ENCODE data around the gene TTC8.
"Not testable (repeated sequence)": the region's sequence is repeated elsewhere in the genome, so short reads cannot be mapped to it uniquely, and the experiment has no call there.

The TTC8 gene

GRCh38 chr14:88841741-88842140 lies 17.3 kb downstream of the TTC8 start:
- H3K27me3 ChIP-seq (ENCODE audit: insufficient read depth, low read length) = no peaks in the 10 kb centered on the region
- H3K27ac ChIP-seq (ENCODE audit: low read depth, low read length) = no peak overlapping the region
- no peak overlapping the region for H3K4me3 ChIP-seq (ENCODE audit: low read depth, low read length)
- peaks cover 11% of the 10 kb centered on the region for H3K4me1 ChIP-seq (ENCODE audit: control insufficient read depth, insufficient read depth, low read length, unreplicated experiment)
- H2AFZ ChIP-seq (ENCODE audit: low read length, unreplicated experiment) = no peak overlapping the region
- 0 out of 2 replicates have a peak, but pooled peaks cover 2% of the 10 kb centered on the region for H3K36me3 ChIP-seq (ENCODE audit: insufficient read depth, low read length)
- H3K79me2 ChIP-seq (ENCODE audit: control insufficient read depth, insufficient read depth, low read length, unreplicated experiment) = peaks cover 11% of the 10 kb centered on the region

GRCh38 chr14:88842414-88842813 lies 18.0 kb downstream of the TTC8 start:
- Histone ChIP-seq H3K36me3 (ENCODE audit: insufficient read depth, low read length) (0 out of 2 replicates have a peak, but pooled peaks cover 2% of the 10 kb centered on the region), H3K27me3 (ENCODE audit: insufficient read depth, low read length) (no peaks in the 10 kb centered on the region), H3K4me1 (ENCODE audit: control insufficient read depth, insufficient read depth, low read length, unreplicated experiment) (peaks cover 10% of the 10 kb centered on the region), H3K79me2 (ENCODE audit: control insufficient read depth, insufficient read depth, low read length, unreplicated experiment) (peaks cover 7% of the 10 kb centered on the region), H2AFZ (ENCODE audit: low read length, unreplicated experiment) (no peak overlapping the region), H3K27ac (ENCODE audit: low read depth, low read length) (no peak overlapping the region), H3K4me3 (ENCODE audit: low read depth, low read length) (no peak overlapping the region)

GRCh38 chr14:88844980-88845491 lies 20.6 kb downstream of the TTC8 start:
- H3K27ac ChIP-seq (ENCODE audit: low read depth, low read length) = no peak overlapping the region
- H3K36me3 ChIP-seq (ENCODE audit: insufficient read depth, low read length) = 0 out of 2 replicates have a peak, but pooled peaks cover 2% of the 10 kb centered on the region
- H3K27me3 ChIP-seq (ENCODE audit: insufficient read depth, low read length) = no peaks in the 10 kb centered on the region
- H3K79me2 ChIP-seq (ENCODE audit: control insufficient read depth, insufficient read depth, low read length, unreplicated experiment) = peaks cover under 1% of the 10 kb centered on the region
- no peak overlapping the region for H3K4me3 ChIP-seq (ENCODE audit: low read depth, low read length)
- no peak overlapping the region for H2AFZ ChIP-seq (ENCODE audit: low read length, unreplicated experiment)
- peaks cover 24% of the 10 kb centered on the region for H3K4me1 ChIP-seq (ENCODE audit: control insufficient read depth, insufficient read depth, low read length, unreplicated experiment)

- no peak overlapping the region for H3K27ac ChIP-seq (ENCODE audit: low read depth, low read length)
- H3K27me3 ChIP-seq (ENCODE audit: insufficient read depth, low read length) = no peaks in the 10 kb centered on the region
- 0 out of 2 replicates have a peak, but pooled peaks cover 2% of the 10 kb centered on the region for H3K36me3 ChIP-seq (ENCODE audit: insufficient read depth, low read length)
- H3K79me2 ChIP-seq (ENCODE audit: control insufficient read depth, insufficient read depth, low read length, unreplicated experiment) = no peaks in the 10 kb centered on the region
- no peak overlapping the region for H2AFZ ChIP-seq (ENCODE audit: low read length, unreplicated experiment)
- no peak overlapping the region for H3K4me3 ChIP-seq (ENCODE audit: low read depth, low read length)
- peaks cover 16% of the 10 kb centered on the region for H3K4me1 ChIP-seq (ENCODE audit: control insufficient read depth, insufficient read depth, low read length, unreplicated experiment)
These were observed 24.1 kb downstream of the TTC8 start for GRCh38 chr14:88848571-88848970.

- Histone ChIP-seq H3K27ac (ENCODE audit: low read depth, low read length) (no peak overlapping the region), H3K4me3 (ENCODE audit: low read depth, low read length) (no peak overlapping the region), H3K4me1 (ENCODE audit: control insufficient read depth, insufficient read depth, low read length, unreplicated experiment) (peaks cover 16% of the 10 kb centered on the region), H2AFZ (ENCODE audit: low read length, unreplicated experiment) (no peak overlapping the region), H3K27me3 (ENCODE audit: insufficient read depth, low read length) (no peaks in the 10 kb centered on the region), H3K36me3 (ENCODE audit: insufficient read depth, low read length) (0 out of 2 replicates have a peak, but pooled peaks cover 4% of the 10 kb centered on the region), H3K79me2 (ENCODE audit: control insufficient read depth, insufficient read depth, low read length, unreplicated experiment) (no peaks in the 10 kb centered on the region)
These were observed 25.3 kb downstream of the TTC8 start for GRCh38 chr14:88849716-88850115.

- H3K27me3 ChIP-seq (ENCODE audit: insufficient read depth, low read length) = no peaks in the 10 kb centered on the region
- H3K36me3 ChIP-seq (ENCODE audit: insufficient read depth, low read length) = 0 out of 2 replicates have a peak, but pooled peaks cover 4% of the 10 kb centered on the region
- H2AFZ ChIP-seq (ENCODE audit: low read length, unreplicated experiment) = no peak overlapping the region
- no peaks in the 10 kb centered on the region for H3K79me2 ChIP-seq (ENCODE audit: control insufficient read depth, insufficient read depth, low read length, unreplicated experiment)
- no peak overlapping the region for H3K4me3 ChIP-seq (ENCODE audit: low read depth, low read length)
- peaks cover 16% of the 10 kb centered on the region for H3K4me1 ChIP-seq (ENCODE audit: control insufficient read depth, insufficient read depth, low read length, unreplicated experiment)
- no peak overlapping the region for H3K27ac ChIP-seq (ENCODE audit: low read depth, low read length)
These were observed 27.1 kb downstream of the TTC8 start for GRCh38 chr14:88851587-88851986.

GRCh38 chr14:88852632-88853031 lies 28.2 kb downstream of the TTC8 start:
- no peak overlapping the region for H3K4me3 ChIP-seq (ENCODE audit: low read depth, low read length)
- 0 out of 2 replicates have a peak, but pooled peaks cover 4% of the 10 kb centered on the region for H3K36me3 ChIP-seq (ENCODE audit: insufficient read depth, low read length)
- H3K4me1 ChIP-seq (ENCODE audit: control insufficient read depth, insufficient read depth, low read length, unreplicated experiment) = peaks cover 16% of the 10 kb centered on the region
- H3K27me3 ChIP-seq (ENCODE audit: insufficient read depth, low read length) = no peaks in the 10 kb centered on the region
- H3K27ac ChIP-seq (ENCODE audit: low read depth, low read length) = no peak overlapping the region
- H3K79me2 ChIP-seq (ENCODE audit: control insufficient read depth, insufficient read depth, low read length, unreplicated experiment) = no peaks in the 10 kb centered on the region
- no peak overlapping the region for H2AFZ ChIP-seq (ENCODE audit: low read length, unreplicated experiment)

GRCh38 chr14:88853129-88853528 lies 28.7 kb downstream of the TTC8 start:
- no peaks in the 10 kb centered on the region for H3K79me2 ChIP-seq (ENCODE audit: control insufficient read depth, insufficient read depth, low read length, unreplicated experiment)
- H3K27me3 ChIP-seq (ENCODE audit: insufficient read depth, low read length) = no peaks in the 10 kb centered on the region
- H3K36me3 ChIP-seq (ENCODE audit: insufficient read depth, low read length) = 0 out of 2 replicates have a peak, but pooled peaks cover 4% of the 10 kb centered on the region
- H2AFZ ChIP-seq (ENCODE audit: low read length, unreplicated experiment) = no peak overlapping the region
- peaks cover 15% of the 10 kb centered on the region for H3K4me1 ChIP-seq (ENCODE audit: control insufficient read depth, insufficient read depth, low read length, unreplicated experiment)
- no peak overlapping the region for H3K27ac ChIP-seq (ENCODE audit: low read depth, low read length)
- H3K4me3 ChIP-seq (ENCODE audit: low read depth, low read length) = no peak overlapping the region

GRCh38 chr14:88856786-88857366 lies 32.4 kb downstream of the TTC8 start:
- Histone ChIP-seq H3K4me1 (ENCODE audit: control insufficient read depth, insufficient read depth, low read length, unreplicated experiment) (no peaks in the 10 kb centered on the region), H3K27me3 (ENCODE audit: insufficient read depth, low read length) (no peaks in the 10 kb centered on the region), H3K27ac (ENCODE audit: low read depth, low read length) (no peak overlapping the region), H3K36me3 (ENCODE audit: insufficient read depth, low read length) (peaks cover 22% of the 10 kb centered on the region), H3K4me3 (ENCODE audit: low read depth, low read length) (no peak overlapping the region), H2AFZ (ENCODE audit: low read length, unreplicated experiment) (no peak overlapping the region), H3K79me2 (ENCODE audit: control insufficient read depth, insufficient read depth, low read length, unreplicated experiment) (no peaks in the 10 kb centered on the region)

GRCh38 chr14:88857861-88858260 lies 33.4 kb downstream of the TTC8 start:
- not testable (repeated sequence) for H3K27me3 ChIP-seq (ENCODE audit: insufficient read depth, low read length); H3K27ac ChIP-seq (ENCODE audit: low read depth, low read length)
- peaks cover 26% of the 10 kb centered on the region for H3K36me3 ChIP-seq (ENCODE audit: insufficient read depth, low read length)

GRCh38 chr14:88859118-88859517 lies 34.7 kb downstream of the TTC8 start:
- not testable (repeated sequence) for H3K79me2 ChIP-seq (ENCODE audit: control insufficient read depth, insufficient read depth, low read length, unreplicated experiment); H3K27me3 ChIP-seq (ENCODE audit: insufficient read depth, low read length); H3K27ac ChIP-seq (ENCODE audit: low read depth, low read length); H3K4me1 ChIP-seq (ENCODE audit: control insufficient read depth, insufficient read depth, low read length, unreplicated experiment); H2AFZ ChIP-seq (ENCODE audit: low read length, unreplicated experiment); H3K4me3 ChIP-seq (ENCODE audit: low read depth, low read length)
- peaks cover 24% of the 10 kb centered on the region for H3K36me3 ChIP-seq (ENCODE audit: insufficient read depth, low read length)

More at GRCh38 chr14:88857861-88858260, 33.4 kb downstream of the TTC8 start:
- not testable (repeated sequence) for H2AFZ ChIP-seq (ENCODE audit: low read length, unreplicated experiment); H3K4me3 ChIP-seq (ENCODE audit: low read depth, low read length); H3K79me2 ChIP-seq (ENCODE audit: control insufficient read depth, insufficient read depth, low read length, unreplicated experiment); H3K4me1 ChIP-seq (ENCODE audit: control insufficient read depth, insufficient read depth, low read length, unreplicated experiment)

Data from ACC112 (cell line).